ENCODE results near the gene CD69. TPM values are rescaled to one million over a fixed set of nuclear protein-coding genes. Genes with fewer than 3 reads are reported as not detected.
"Not testable (repeated sequence)": the region's sequence is repeated elsewhere in the genome, so short reads cannot be mapped to it uniquely, and the experiment has no call there.

The CD69 gene
- total RNA-seq, 4 donors from 2014 or later = 0.93 to 2.7 (median 1.7) TPM

- no peak overlapping the region for H3K4me3 ChIP-seq
- 64% methylated on average over 5 of the region's 5 CpGs for WGBS
- no peak overlapping the region for H3K27ac ChIP-seq
- no peaks in the 10 kb centered on the region for H3K9me3 ChIP-seq
- no peaks in the 10 kb centered on the region for H3K27me3 ChIP-seq
- H3K4me1 ChIP-seq = no peaks in the 10 kb centered on the region
- H3K36me3 ChIP-seq = no peaks in the 10 kb centered on the region
- TF ChIP-seq CTCF (IDR thresholded peaks at IDR 0.05) (no peak), POLR2AphosphoS5 (IDR thresholded peaks at IDR 0.05) (no peak), POLR2A (IDR thresholded peaks at IDR 0.05) (no peak), EP300 (IDR thresholded peaks at IDR 0.05) (no peak)
- no peak for DNase-seq (ENCODE audit: low spot score in 2 of 2)
These were observed 39.2 kb downstream of the CD69 start for GRCh38 chr12:9721394-9722092.

- no peaks in the 10 kb centered on the region for H3K36me3 ChIP-seq
- no peak for DNase-seq (ENCODE audit: low spot score in 2 of 2)
- 55% methylated on average over 1 of the region's 1 CpG for WGBS
- no peak overlapping the region for H3K4me3 ChIP-seq
- H3K9me3 ChIP-seq = no peaks in the 10 kb centered on the region
- H3K4me1 ChIP-seq = no peaks in the 10 kb centered on the region
- TF ChIP-seq CTCF (IDR thresholded peaks at IDR 0.05) (no peak), EP300 (IDR thresholded peaks at IDR 0.05) (no peak), POLR2A (IDR thresholded peaks at IDR 0.05) (no peak), POLR2AphosphoS5 (IDR thresholded peaks at IDR 0.05) (no peak)
- no peak overlapping the region for H3K27ac ChIP-seq
- no peaks in the 10 kb centered on the region for H3K27me3 ChIP-seq
These were observed 40.9 kb downstream of the CD69 start for GRCh38 chr12:9719790-9720189.

GRCh38 chr12:9718968-9719367 is 41.7 kb downstream of the CD69 start:
- H3K27me3 ChIP-seq = no peaks in the 10 kb centered on the region
- H3K4me1 ChIP-seq = no peaks in the 10 kb centered on the region
- WGBS = 98% methylated on average over 7 of the region's 7 CpGs
- no peak for DNase-seq (ENCODE audit: low spot score in 2 of 2)
- H3K36me3 ChIP-seq = no peaks in the 10 kb centered on the region
- TF ChIP-seq EP300 (IDR thresholded peaks at IDR 0.05) (no peak), CTCF (IDR thresholded peaks at IDR 0.05) (no peak), POLR2A (IDR thresholded peaks at IDR 0.05) (no peak), POLR2AphosphoS5 (IDR thresholded peaks at IDR 0.05) (no peak)
- H3K27ac ChIP-seq = no peak overlapping the region
- no peaks in the 10 kb centered on the region for H3K9me3 ChIP-seq
- H3K4me3 ChIP-seq = no peak overlapping the region

- no peaks in the 10 kb centered on the region for H3K27me3 ChIP-seq
- H3K4me3 ChIP-seq = no peak overlapping the region
- no peaks in the 10 kb centered on the region for H3K4me1 ChIP-seq
- H3K27ac ChIP-seq = no peak overlapping the region
- no peak for TF ChIP-seq CTCF (IDR thresholded peaks at IDR 0.05)
- no peak for TF ChIP-seq POLR2AphosphoS5 (IDR thresholded peaks at IDR 0.05)
- TF ChIP-seq POLR2A (IDR thresholded peaks at IDR 0.05) = no peak
- TF ChIP-seq EP300 (IDR thresholded peaks at IDR 0.05) = no peak
- no peaks in the 10 kb centered on the region for H3K9me3 ChIP-seq
- WGBS = 89% methylated on average over 15 of the region's 15 CpGs
- DNase-seq (ENCODE audit: low spot score in 2 of 2) = no peak
- H3K36me3 ChIP-seq = no peaks in the 10 kb centered on the region
These were observed 43.4 kb downstream of the CD69 start for GRCh38 chr12:9717070-9717925.

- 84% methylated on average over 6 of the region's 6 CpGs for WGBS
- H3K4me1 ChIP-seq, H3K27me3 ChIP-seq: not testable (repeated sequence)
These were observed 47.6 kb downstream of the CD69 start for GRCh38 chr12:9713032-9713558.

More at GRCh38 chr12:9713032-9713558, 47.6 kb downstream of the CD69 start:
- not testable (repeated sequence) for H3K9me3 ChIP-seq; H3K27ac ChIP-seq; H3K36me3 ChIP-seq; DNase-seq (ENCODE audit: low spot score in 2 of 2); H3K4me3 ChIP-seq
